NCI-H524 treated with DMSO at 0.1 percent for 48 hours (cell line): Measurements from ENCODE around the gene BSPRY.
"Not testable (repeated sequence)": the region's sequence is repeated elsewhere in the genome, so short reads cannot be mapped to it uniquely, and the experiment has no call there.

ENCODE experiments used
- DNase-seq: peaks from one replicate; lab custom pipeline; 2025; lab: John Stamatoyannopoulos, UW

Gene BSPRY

DNA sequence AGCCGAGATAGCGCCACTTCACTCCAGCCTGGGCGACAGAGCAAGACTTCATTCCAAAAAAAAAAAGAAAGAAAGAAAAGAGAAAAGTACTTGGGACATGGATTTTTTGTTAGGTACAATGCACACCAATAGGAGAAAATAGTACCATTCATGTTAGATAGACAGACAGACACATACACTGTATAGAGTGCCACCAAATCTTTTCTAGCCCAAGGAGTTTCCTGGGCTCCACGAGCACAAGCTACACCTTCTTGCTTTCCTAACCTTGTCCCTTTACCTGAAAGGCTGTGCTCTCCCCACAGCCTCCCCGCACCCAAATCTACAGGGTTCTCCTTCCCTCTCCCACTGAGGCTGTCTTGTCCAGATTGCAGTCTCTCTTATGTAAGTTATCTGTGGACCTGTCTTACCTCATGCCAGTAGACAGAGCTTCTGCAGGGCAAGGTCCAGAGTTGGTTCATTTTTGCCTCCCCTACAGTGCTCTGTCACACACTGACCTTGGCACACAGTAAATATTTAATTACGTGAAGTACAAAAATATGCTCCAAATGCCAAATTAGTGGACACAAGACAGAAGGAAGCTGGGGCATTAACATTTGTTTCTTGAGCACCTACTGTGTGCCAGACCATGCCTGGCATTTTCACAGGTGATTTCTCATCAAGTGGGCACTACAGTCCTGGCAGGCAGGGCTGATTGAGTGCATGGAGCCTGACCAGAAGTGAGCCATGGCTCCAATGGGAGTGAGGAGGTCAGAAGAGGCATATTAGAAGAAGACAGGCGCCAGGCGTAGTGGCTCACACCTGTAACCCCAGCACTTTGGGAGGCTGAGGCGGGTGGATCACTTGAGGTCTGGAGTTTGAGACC is 45.9 kb downstream of the BSPRY start:
- DNase-seq = no peak

DNA sequence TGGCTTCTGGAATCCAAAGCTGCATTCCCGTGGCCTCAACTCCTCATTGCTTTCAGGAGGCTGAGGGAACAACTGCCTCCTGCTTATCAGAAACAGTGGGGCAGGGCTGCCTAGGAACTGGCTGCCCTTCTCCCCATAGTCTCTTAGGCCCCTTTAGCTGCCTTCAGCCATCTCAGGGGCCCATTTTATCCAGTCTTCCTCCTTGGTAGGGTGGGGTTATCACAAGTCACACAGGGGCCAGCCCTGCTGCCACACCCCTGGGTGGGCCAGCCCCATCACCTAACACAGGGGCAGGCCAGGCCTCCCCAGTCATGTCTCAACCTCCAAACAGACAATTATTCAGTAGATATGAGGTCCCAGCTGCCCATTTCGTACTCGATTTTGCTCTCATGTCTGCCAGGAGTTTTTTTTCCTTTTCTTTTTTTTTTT is 47.9 kb downstream of the BSPRY start:
- DNase-seq = no peak

- no peak for DNase-seq
Observed at GRCh38 chr9:113398796-113399195, 49.5 kb downstream of the BSPRY start.

- DNase-seq = no peak
Observed at GRCh38 chr9:113399646-113400200, 50.4 kb downstream of the BSPRY start.

- peak; percentile 80 for DNase-seq
Observed at GRCh38 chr9:113401027-113401792, 51.9 kb downstream of the BSPRY start, which contains the start of gene ALAD. Gene ALAD, minus strand, starts transcription at chr9:113401284. Its CDS starts 7,725 bp downstream, at chr9:113393559.

DNA sequence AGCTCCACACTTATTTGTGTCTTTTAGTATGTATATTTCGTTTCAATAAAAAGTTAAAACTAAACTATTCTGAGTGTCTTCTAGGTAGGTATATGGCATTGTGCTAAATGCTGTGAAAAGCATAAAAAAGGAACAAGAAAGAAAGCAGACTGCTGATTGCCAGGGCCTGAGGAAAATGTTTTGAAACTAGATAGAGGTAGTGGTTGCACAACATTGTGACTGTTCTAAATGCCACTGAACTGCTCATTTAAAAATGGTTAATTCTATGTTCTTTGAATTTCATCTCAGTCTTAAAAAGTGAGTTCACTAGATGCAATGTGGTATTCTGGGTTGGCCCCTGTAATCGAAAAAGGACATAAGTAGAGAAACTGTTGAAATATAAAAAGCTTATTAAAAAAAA is 54.3 kb downstream of the BSPRY start:
- no peak for DNase-seq

DNA sequence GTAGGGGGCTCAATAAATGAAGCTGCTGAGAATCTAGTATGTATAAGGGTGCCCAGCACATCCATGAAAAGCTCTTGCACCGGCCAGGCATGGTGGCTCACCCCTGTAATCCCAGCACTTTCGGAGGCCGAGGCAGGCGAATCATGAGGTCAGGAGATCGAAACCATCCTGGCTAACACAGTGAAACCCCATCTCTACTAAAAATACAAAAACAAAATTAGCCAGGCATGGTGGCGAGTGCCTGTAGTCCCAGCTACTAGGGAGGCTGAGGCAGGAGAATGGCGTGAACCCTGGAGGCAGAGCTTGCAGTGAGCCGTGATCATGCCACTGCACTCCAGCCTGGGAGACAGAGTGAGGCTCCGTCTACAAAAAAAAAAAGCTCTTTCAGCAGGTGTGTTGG is 57.0 kb downstream of the BSPRY start:
- not testable (repeated sequence) for DNase-seq

DNA sequence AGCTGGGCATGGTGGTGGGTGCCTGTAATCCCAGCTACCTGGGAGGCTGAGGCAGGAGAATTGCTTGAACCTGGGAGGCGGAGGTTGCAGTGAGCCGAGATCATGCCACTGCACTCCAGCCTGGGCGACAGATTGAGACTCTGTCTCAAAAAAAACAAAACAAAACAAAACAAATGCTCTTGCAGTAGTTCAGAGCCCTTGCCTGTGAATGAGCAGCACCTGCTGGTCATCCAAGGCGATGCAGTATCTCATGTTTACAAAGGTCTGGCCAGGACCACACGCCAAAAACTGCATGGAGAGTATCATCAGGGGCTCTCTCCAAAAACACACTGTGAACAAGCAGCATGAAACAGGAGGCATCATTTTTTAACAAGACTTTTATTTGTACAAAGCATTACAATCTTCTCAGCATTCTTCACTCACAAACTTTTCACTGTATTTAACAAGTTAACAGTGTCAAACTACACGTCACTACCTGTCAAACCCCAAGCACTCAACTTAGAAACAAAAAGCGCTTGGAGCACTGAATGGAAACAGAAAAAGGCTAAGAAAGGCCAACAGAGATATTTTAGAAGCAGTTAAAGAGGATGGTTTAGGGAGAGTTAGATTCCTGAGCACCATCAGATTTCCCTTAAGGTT is 57.7 kb downstream of the BSPRY start:
- peak; percentile 41 for DNase-seq

DNA sequence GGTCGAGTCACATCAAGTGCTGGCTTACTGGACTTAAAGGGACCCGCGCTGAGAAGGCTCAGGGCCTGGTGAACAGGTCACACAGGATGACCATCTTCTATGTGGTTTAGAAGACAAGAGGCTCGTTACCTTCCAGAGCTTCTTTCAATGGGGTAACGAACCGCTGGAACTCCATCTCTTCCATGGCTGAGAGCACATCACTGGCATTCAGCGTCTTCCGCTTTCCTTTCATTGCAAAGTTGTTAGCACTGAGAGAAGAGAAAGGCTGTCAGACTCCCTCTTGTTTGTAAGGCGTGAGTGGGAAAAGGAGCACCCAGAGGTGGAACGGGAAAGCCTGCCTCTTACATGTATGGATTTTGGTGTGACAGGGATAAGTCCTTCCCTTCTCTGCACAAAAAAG is 60.1 kb downstream of the BSPRY start:
- DNase-seq = no peak

GRCh38 chr9:113409883-113410206 is 60.5 kb downstream of the BSPRY start:
- DNase-seq = no peak

DNA sequence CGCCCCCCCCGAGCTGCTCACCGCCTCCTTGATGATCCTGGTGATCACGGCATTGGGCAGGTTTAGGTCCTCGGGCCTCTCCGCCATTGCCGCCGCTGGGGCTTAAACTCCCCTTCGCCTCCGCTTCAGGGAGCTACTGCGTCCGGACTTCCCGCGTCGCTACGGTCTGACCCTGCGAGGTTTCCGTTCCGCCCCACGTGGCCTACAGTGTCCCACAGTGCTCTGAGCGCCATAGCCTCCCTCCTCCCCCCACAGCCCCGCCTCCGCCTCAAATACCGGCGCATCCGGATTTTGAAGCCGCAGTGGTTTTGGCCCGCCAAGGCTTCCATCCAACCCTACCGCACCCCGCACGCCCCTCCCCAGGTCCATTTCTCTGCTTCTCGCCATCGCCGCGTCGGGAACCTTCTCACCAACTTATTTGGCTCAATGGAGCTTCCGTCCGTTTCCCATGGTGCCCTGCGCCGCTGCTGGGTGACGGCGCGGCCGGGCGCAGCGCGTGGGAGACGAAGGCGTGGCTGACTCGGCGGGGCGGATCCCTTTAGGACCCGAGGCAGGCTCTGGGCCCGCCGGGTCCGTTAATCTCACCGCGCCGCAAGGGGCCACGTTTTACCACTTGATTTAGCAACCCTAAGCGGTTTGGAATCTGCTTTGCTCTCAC is 61.0 kb downstream of the BSPRY start, which contains the start of the genes C9orf43 and POLE3:
TSS of gene C9orf43 (plus strand) at position 541 of the 658 bp plus-strand sequence. CDS start 2,747 bp downstream, outside the sequence.
TSS of gene POLE3 (minus strand) at position 469 of the 658 bp plus-strand sequence. CDS start at position 87, 382 bp downstream.
- DNase-seq = peak; percentile 85

GRCh38 chr9:113416149-113416721 is 66.9 kb downstream of the BSPRY start:
- no peak for DNase-seq

- no peak for DNase-seq
Observed at GRCh38 chr9:113417370-113417769, 68.0 kb downstream of the BSPRY start.
